ENCODE results near the gene PEAK1.

DNA sequence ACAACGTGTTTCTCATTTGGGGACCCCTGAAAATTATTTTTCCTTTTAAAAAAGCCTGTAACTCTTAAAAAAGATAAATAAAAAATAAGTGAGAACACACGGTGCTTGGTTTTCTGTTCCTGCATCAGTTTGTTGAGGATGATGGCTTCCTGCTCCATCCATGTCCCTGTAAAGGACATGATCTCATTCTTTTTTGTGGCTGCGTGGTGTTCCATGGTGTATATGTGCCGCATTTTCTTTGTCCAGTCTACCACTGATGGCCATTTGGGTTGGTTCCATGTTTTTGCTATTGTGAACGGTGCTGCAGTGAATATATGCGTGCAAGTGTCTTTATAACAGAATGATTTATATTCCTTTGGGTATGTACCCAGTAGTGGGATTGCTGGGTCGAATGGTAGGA lies 351.3 kb downstream of the PEAK1 start:
- TF ChIP-seq POLR2A (IDR thresholded peaks at IDR 0.05; ENCODE audit: low read length) (no peak), GATA1 (IDR thresholded peaks at IDR 0.05; ENCODE audit: low read depth, low read length) (no peak)

All from erythroblast (primary cell).